HUDEP-2 (cell line): Measurements from ENCODE around the gene GRM7.

ENCODE experiments used
- DNase-seq, 76 experiments: peaks; one replicate each; lab custom pipeline; 2025; ENCODE audit not compliant: unreplicated experiment in 76 of 76; lab: John Stamatoyannopoulos, UW

Gene GRM7

GRCh38 chr3:7621651-7622050 lies 760.7 kb downstream of the GRM7 start:
- no peak for DNase-seq

- no peak for DNase-seq
These were observed 764.1 kb downstream of the GRM7 start for GRCh38 chr3:7625021-7625420.

- peak in 3 of 76 experiments; percentile 7 to 21 (median 16) for DNase-seq
These were observed 769.5 kb downstream of the GRM7 start for GRCh38 chr3:7630351-7630911.

- peak in 4 of 76 experiments; percentile 2 to 9 (median 5) for DNase-seq
These were observed 770.0 kb downstream of the GRM7 start for GRCh38 chr3:7630925-7631324.

- no peak for DNase-seq
These were observed 771.4 kb downstream of the GRM7 start for GRCh38 chr3:7632305-7632704.

- DNase-seq = no peak
These were observed 776.8 kb downstream of the GRM7 start for GRCh38 chr3:7637694-7638093.

GRCh38 chr3:7638103-7638502 lies 777.2 kb downstream of the GRM7 start:
- no peak for DNase-seq

GRCh38 chr3:7640787-7641186 lies 779.9 kb downstream of the GRM7 start:
- DNase-seq = no peak

- no peak for DNase-seq
These were observed 785.9 kb downstream of the GRM7 start for GRCh38 chr3:7646851-7647250.

- no peak for DNase-seq
These were observed 789.6 kb downstream of the GRM7 start for GRCh38 chr3:7650466-7650865.

GRCh38 chr3:7651274-7651673 lies 790.4 kb downstream of the GRM7 start:
- DNase-seq = no peak

GRCh38 chr3:7657214-7658112 lies 796.5 kb downstream of the GRM7 start:
- no peak for DNase-seq

GRCh38 chr3:7658294-7658693 lies 797.4 kb downstream of the GRM7 start:
- no peak for DNase-seq

- DNase-seq = no peak
These were observed 798.2 kb downstream of the GRM7 start for GRCh38 chr3:7659079-7659478.

- DNase-seq = no peak
These were observed 802.9 kb downstream of the GRM7 start for GRCh38 chr3:7663771-7664170.

GRCh38 chr3:7667774-7668173 lies 806.9 kb downstream of the GRM7 start:
- DNase-seq = no peak

GRCh38 chr3:7669641-7670040 lies 808.7 kb downstream of the GRM7 start:
- DNase-seq = no peak

- DNase-seq = no peak
These were observed 817.6 kb downstream of the GRM7 start for GRCh38 chr3:7678521-7678920.

- peak in 67 of 76 experiments; percentile 5 to 88 (median 54) for DNase-seq
These were observed 821.9 kb downstream of the GRM7 start for GRCh38 chr3:7682822-7683229.

- peak in 3 of 76 experiments; percentile 0 to 36 (median 26) for DNase-seq
These were observed 822.5 kb downstream of the GRM7 start for GRCh38 chr3:7683426-7683825.

- DNase-seq = no peak
These were observed 823.3 kb downstream of the GRM7 start for GRCh38 chr3:7684182-7684715.
